DMS114 treated with DMSO at 0.1 percent for 48 hours (cell line): ENCODE measurements around the gene DHRS11.

ENCODE experiments used
- DNase-seq: peaks from one replicate; lab custom pipeline; 2025; ENCODE audit not compliant: unreplicated experiment; lab: John Stamatoyannopoulos, UW

Gene DHRS11

GRCh38 chr17:36591434-36592315, at the start of gene DHRS11:
TSS of gene DHRS11 (plus strand) at chr17:36591879. CDS start at chr17:36592010, 131 bp downstream.
- peak; percentile 50 for DNase-seq

GRCh38 chr17:36542755-36543154, 48.9 kb upstream of the DHRS11 start:
- DNase-seq = no peak

GRCh38 chr17:36544044-36544306, 47.7 kb upstream of the DHRS11 start:
- peak; percentile 20 for DNase-seq

GRCh38 chr17:36544307-36545076, 47.2 kb upstream of the DHRS11 start, which contains the start of gene GGNBP2:
TSS of gene GGNBP2 (plus strand) at chr17:36544919. CDS start at chr17:36545725, 806 bp downstream.
- DNase-seq = peak; percentile 57

- DNase-seq = peak; percentile 56
Measured at GRCh38 chr17:36545077-36545464, 46.6 kb upstream of the DHRS11 start.

- DNase-seq = peak; percentile 89
Measured at GRCh38 chr17:36545465-36546417, 45.9 kb upstream of the DHRS11 start.

- DNase-seq = no peak
Measured at GRCh38 chr17:36546418-36547093, 45.1 kb upstream of the DHRS11 start.

- no peak for DNase-seq
Measured at GRCh38 chr17:36547776-36548175, 43.9 kb upstream of the DHRS11 start.

GRCh38 chr17:36550491-36551417, 40.9 kb upstream of the DHRS11 start:
- DNase-seq = no peak

- DNase-seq = no peak
Measured at GRCh38 chr17:36553459-36553858, 38.2 kb upstream of the DHRS11 start.

GRCh38 chr17:36566081-36566480, 25.6 kb upstream of the DHRS11 start:
- no peak for DNase-seq

- DNase-seq = no peak
Measured at GRCh38 chr17:36575028-36575427, 16.7 kb upstream of the DHRS11 start.

- no peak for DNase-seq
Measured at GRCh38 chr17:36576793-36577192, 14.9 kb upstream of the DHRS11 start.

GRCh38 chr17:36578671-36579070, 13.0 kb upstream of the DHRS11 start:
- DNase-seq = no peak

- DNase-seq = no peak
Measured at GRCh38 chr17:36583787-36584186, 7.9 kb upstream of the DHRS11 start.

- DNase-seq = no peak
Measured at GRCh38 chr17:36586138-36586537, 5.5 kb upstream of the DHRS11 start.

GRCh38 chr17:36590082-36590481, 1.6 kb upstream of the DHRS11 start:
- no peak for DNase-seq

GRCh38 chr17:36592316-36592715, 637 bp downstream of the DHRS11 start:
- DNase-seq = no peak

- no peak for DNase-seq
Measured at GRCh38 chr17:36592716-36593321, 1.1 kb downstream of the DHRS11 start.
